Measurements from ENCODE around the gene SHISA5.

The SHISA5 gene

GRCh38 chr3:48435223-48435595 lies 68.8 kb downstream of the SHISA5 start:
- peaks cover 16% of the 10 kb centered on the region for H3K79me2 ChIP-seq (ENCODE audit: insufficient read depth, low read length)
- ATAC-seq (ENCODE audit: insufficient read depth, low read depth) (no peak), DNase-seq (no peak)
- H3K27ac ChIP-seq (ENCODE audit: low read length): no peak overlapping the region; the same call in 1 of the 2 replicates
- H3K36me3 ChIP-seq (ENCODE audit: insufficient read depth, low read length): peaks cover 27% of the 10 kb centered on the region
- H3K4me1 ChIP-seq (ENCODE audit: insufficient read depth, low read length): peaks cover 27% of the 10 kb centered on the region
- no peak overlapping the region for H2AFZ ChIP-seq (ENCODE audit: low read depth, low read length)
- TF ChIP-seq CTCF (IDR thresholded peaks at IDR 0.05; ENCODE audit: borderline replicate concordance, extremely low read depth, low read length, poor library complexity, severe bottlenecking): no peak
- no peak for TF ChIP-seq EZH2 (IDR thresholded peaks at IDR 0.05; ENCODE audit: borderline replicate concordance, low read depth, low read length, severe bottlenecking)
- no peak overlapping the region for H3K4me3 ChIP-seq (ENCODE audit: low read depth in 1 of 2, low read length in 2 of 2)
- H4K20me1 ChIP-seq (ENCODE audit: insufficient read depth, low read length): 0 out of 2 replicates have a peak, but pooled peaks cover 3% of the 10 kb centered on the region
- no peak overlapping the region for H3K9ac ChIP-seq (ENCODE audit: low read depth, low read length)
- no peaks in the 10 kb centered on the region for H3K9me3 ChIP-seq (ENCODE audit: insufficient read depth, low read length, severe bottlenecking)
- H3K27me3 ChIP-seq (ENCODE audit: insufficient read depth, low read length, poor library complexity): no peaks in the 10 kb centered on the region
- no peak overlapping the region for H3K4me2 ChIP-seq (ENCODE audit: insufficient read depth, low read length)

- Histone ChIP-seq H3K4me3 (ENCODE audit: low read depth in 1 of 2, low read length in 2 of 2) (no peak overlapping the region), H3K79me2 (ENCODE audit: insufficient read depth, low read length) (peaks cover 12% of the 10 kb centered on the region), H3K27me3 (ENCODE audit: insufficient read depth, low read length, poor library complexity) (no peaks in the 10 kb centered on the region), H3K27ac (ENCODE audit: low read length) (no peak overlapping the region), H3K4me2 (ENCODE audit: insufficient read depth, low read length) (no peak overlapping the region), H2AFZ (ENCODE audit: low read depth, low read length) (no peak overlapping the region), H4K20me1 (ENCODE audit: insufficient read depth, low read length) (0 out of 2 replicates have a peak, but pooled peaks cover 3% of the 10 kb centered on the region), H3K9ac (ENCODE audit: low read depth, low read length) (no peak overlapping the region), H3K4me1 (ENCODE audit: insufficient read depth, low read length) (peaks cover 31% of the 10 kb centered on the region), H3K9me3 (ENCODE audit: insufficient read depth, low read length, severe bottlenecking) (no peaks in the 10 kb centered on the region), H3K36me3 (ENCODE audit: insufficient read depth, low read length) (peaks cover 27% of the 10 kb centered on the region)
- TF ChIP-seq EZH2 (IDR thresholded peaks at IDR 0.05; ENCODE audit: borderline replicate concordance, low read depth, low read length, severe bottlenecking): no peak
- no peak for TF ChIP-seq CTCF (IDR thresholded peaks at IDR 0.05; ENCODE audit: borderline replicate concordance, extremely low read depth, low read length, poor library complexity, severe bottlenecking)
- ATAC-seq (ENCODE audit: insufficient read depth, low read depth) (no peak), DNase-seq (no peak)
These were observed 69.3 kb downstream of the SHISA5 start for GRCh38 chr3:48434591-48435222.

- Histone ChIP-seq H3K79me2 (ENCODE audit: insufficient read depth, low read length) (peaks cover 2% of the 10 kb centered on the region), H3K9me3 (ENCODE audit: insufficient read depth, low read length, severe bottlenecking) (no peaks in the 10 kb centered on the region), H3K36me3 (ENCODE audit: insufficient read depth, low read length) (peaks cover 27% of the 10 kb centered on the region), H3K27me3 (ENCODE audit: insufficient read depth, low read length, poor library complexity) (peaks cover 7% of the 10 kb centered on the region), H3K27ac (ENCODE audit: low read length) (no peak overlapping the region), H3K4me2 (ENCODE audit: insufficient read depth, low read length) (no peak overlapping the region), H3K4me1 (ENCODE audit: insufficient read depth, low read length) (peaks cover 30% of the 10 kb centered on the region), H4K20me1 (ENCODE audit: insufficient read depth, low read length) (0 out of 2 replicates have a peak, but pooled peaks cover 3% of the 10 kb centered on the region), H3K4me3 (ENCODE audit: low read depth in 1 of 2, low read length in 2 of 2) (no peak overlapping the region), H3K9ac (ENCODE audit: low read depth, low read length) (no peak overlapping the region), H2AFZ (ENCODE audit: low read depth, low read length) (no peak overlapping the region)
- TF ChIP-seq EZH2 (IDR thresholded peaks at IDR 0.05; ENCODE audit: borderline replicate concordance, low read depth, low read length, severe bottlenecking) (no peak), CTCF (IDR thresholded peaks at IDR 0.05; ENCODE audit: borderline replicate concordance, extremely low read depth, low read length, poor library complexity, severe bottlenecking) (no peak)
- no peak for DNase-seq
- no peak for ATAC-seq (ENCODE audit: insufficient read depth, low read depth)
These were observed 70.4 kb downstream of the SHISA5 start for GRCh38 chr3:48433472-48434118.
